HepG2 (cell line): ENCODE data around the gene SCYL1. TPM values are rescaled to one million over a fixed set of nuclear protein-coding genes. Genes with fewer than 3 reads are reported as not detected.
A peak's percentile ranks its signal among the peaks of the same experiment; 100 is the strongest.

Source experiments
- ATAC-seq: fragments of 200-7000 bp; cut with Tn5 transposase; 3 replicates; pipeline ENCODE4 v1.9.1; 2020; ENCODE audit warnings: mild to moderate bottlenecking, moderate library complexity
- BruUV-seq: library from RNA; stranded (reverse); fragments of 400-500 nt; replicated peaks from 2 replicates; lab custom pipeline; 2021; lab: Mats Ljungman, UMichigan
- CTCF ChIA-PET: fragments of 300-600 bp; formaldehyde crosslinking; extraction: SDS; loops from one replicate; lab custom pipeline; 2021; ENCODE audit warnings: low total read pairs, inconsistent platforms, low intra/inter-chr PET ratio; lab: Yijun Ruan, JAX
- POLR2A ChIA-PET: fragments of 350-600 bp; sonication (Branson Sonifier 250); formaldehyde crosslinking; loops from one replicate; lab custom pipeline; 2020; ENCODE audit warnings: antibody characterized with exemption, inconsistent platforms; lab: Yijun Ruan, JAX
- DNase-seq: peaks from one replicate; pipeline ENCODE4 v3.0.0-alpha.2; 2015; ENCODE audit warnings: low spot score
- FAIRE-seq: peaks from 3 replicates; lab custom pipeline; 2011; peaks lifted over from hg19 to GRCh38; lab: Jason Lieb, UNC
- H2AFZ ChIP-seq: one replicate; pipeline ENCODE4 v1.6.1; 2011; ENCODE audit warnings: low read length, inconsistent platforms
- H3K27ac ChIP-seq: fragments of 300-600 bp; 3 replicates; pipeline ENCODE4 v1.8.0; 2011; ENCODE audit warnings: mixed run types, mild to moderate bottlenecking, mixed read lengths, low read length, inconsistent platforms; ENCODE audit not compliant: insufficient read depth; ENCODE audit errors: extremely low read length
- H3K27me3 ChIP-seq, 2 experiments: fragments of 200-600 bp in 1 of 2; 2 replicates in 1 of 2; 3 replicates in 1 of 2; pipeline versions ENCODE4 v1.6.0 to v1.8.0; 2011; ENCODE audit warnings: low read length in 2 of 2, mild to moderate bottlenecking in 2 of 2, moderate library complexity in 2 of 2, inconsistent platforms in 1 of 2; ENCODE audit not compliant: insufficient read depth in 2 of 2, control insufficient read depth in 1 of 2
- H3K36me3 ChIP-seq, 2 experiments: fragments of 200-600 bp in 1 of 2; replicated peaks in 1 of 2; 2 replicates in 1 of 2; 3 replicates in 1 of 2; pipeline versions ENCODE4 v1.5.1 to v1.8.0; 2011; ENCODE audit warnings: low read length in 2 of 2, inconsistent platforms in 1 of 2; ENCODE audit not compliant: insufficient read depth in 2 of 2, control insufficient read depth in 1 of 2
- H3K4me1 ChIP-seq: 2 replicates; pipeline ENCODE4 v1.5.1; 2012; ENCODE audit warnings: low read length, inconsistent platforms; ENCODE audit not compliant: insufficient read depth
- H3K4me2 ChIP-seq: 2 replicates; pipeline ENCODE4 v1.6.0; 2011; ENCODE audit warnings: low read depth, low read length, inconsistent platforms
- H3K4me3 ChIP-seq, 3 experiments: fragments of 200-600 bp in 1 of 3; sonication (generic), shearing (Covaris generic) in 1 of 3; replicated peaks in 1 of 3; 2 replicates each; pipeline ENCODE4 v1.5.1; 2011 to 2016; ENCODE audit warnings: low read length in 3 of 3, inconsistent platforms in 2 of 3, low read depth in 2 of 3, mild to moderate bottlenecking in 2 of 3, control low read depth in 1 of 3, mixed read lengths in 1 of 3; ENCODE audit not compliant: insufficient read depth in 1 of 3
- H3K79me2 ChIP-seq: one replicate; pipeline ENCODE4 v1.6.1; 2011; ENCODE audit warnings: low read length, inconsistent platforms; ENCODE audit not compliant: insufficient read depth
- H3K9ac ChIP-seq: 2 replicates; pipeline ENCODE4 v1.6.0; 2011; ENCODE audit warnings: mild to moderate bottlenecking, low read depth, low read length, inconsistent platforms; ENCODE audit not compliant: insufficient read depth
- H3K9me3 ChIP-seq: 2 replicates; pipeline ENCODE4 v1.5.1; 2012; ENCODE audit warnings: mild to moderate bottlenecking, low read length
- H4K20me1 ChIP-seq: 2 replicates; pipeline ENCODE4 v1.6.0; 2011; ENCODE audit warnings: inconsistent platforms, mild to moderate bottlenecking, low read length, moderate library complexity; ENCODE audit not compliant: insufficient read depth
- CREM ChIP-seq, 2 experiments: sonication (generic) in 1 of 2; formaldehyde crosslinking in 1 of 2; IDR thresholded peaks; 2 replicates each; pipeline versions ENCODE4 v1.4.0 to v1.6.1; 2016 to 2020; ENCODE audit warnings: antibody characterized with exemption in 1 of 2, mild to moderate bottlenecking in 1 of 2, missing genetic modification reagents in 1 of 2
- ELF3 ChIP-seq: IDR thresholded peaks from 2 replicates; pipeline ENCODE4 v1.6.1; 2016; ENCODE audit warnings: missing genetic modification reagents, missing compliant biosample characterization
- FOXA1 ChIP-seq, 2 experiments: fragments of 450-650 bp in 1 of 2; sonication (generic) in 1 of 2; formaldehyde crosslinking in 1 of 2; IDR thresholded peaks; 2 replicates each; pipeline versions ENCODE4 v1.4.0 to v1.6.1; 2016 to 2020; ENCODE audit warnings: missing genetic modification reagents in 1 of 2
- GTF2F1 ChIP-seq: fragments of 150-350 bp; IDR thresholded peaks from 2 replicates; pipeline ENCODE4 v1.6.1; 2014; ENCODE audit warnings: low read length
- HCFC1 ChIP-seq: fragments of 150-350 bp; IDR thresholded peaks from 2 replicates; pipeline ENCODE4 v1.6.1; 2014; ENCODE audit warnings: low read depth, low read length
- KLF16 ChIP-seq, 2 experiments: sonication (generic) in 1 of 2; formaldehyde crosslinking in 1 of 2; IDR thresholded peaks; 2 replicates each; pipeline versions ENCODE4 v1.6.1 to v1.8.0; 2016 to 2023; ENCODE audit warnings: missing genetic modification reagents in 2 of 2, missing compliant biosample characterization in 1 of 2
- NFRKB ChIP-seq: fragments of 450-650 bp; IDR thresholded peaks from 2 replicates; pipeline ENCODE4 v1.6.1; 2017
- ZFP91 ChIP-seq: sonication (generic); formaldehyde crosslinking; IDR thresholded peaks from 2 replicates; pipeline ENCODE4 v1.9.0; 2022; ENCODE audit warnings: missing genetic modification reagents, mild to moderate bottlenecking, borderline replicate concordance
- ZNF274 ChIP-seq: sonication (generic); formaldehyde crosslinking; IDR thresholded peaks from 2 replicates; pipeline ENCODE4 v1.5.1; 2020; ENCODE audit warnings: mild to moderate bottlenecking, missing genetic modification reagents
- ZNF337 ChIP-seq: sonication (generic); formaldehyde crosslinking; IDR thresholded peaks from 2 replicates; pipeline ENCODE4 v1.5.1; 2020; ENCODE audit warnings: missing genetic modification reagents, low read depth, mild to moderate bottlenecking, borderline replicate concordance
- ZNF432 ChIP-seq: sonication (generic); formaldehyde crosslinking; IDR thresholded peaks from 2 replicates; pipeline ENCODE4 v1.5.0; 2020; ENCODE audit warnings: missing genetic modification reagents, mild to moderate bottlenecking, borderline replicate concordance
- ZNF598 ChIP-seq: sonication (generic); formaldehyde crosslinking; IDR thresholded peaks from 2 replicates; pipeline ENCODE4 v1.5.1; 2020; ENCODE audit warnings: mild to moderate bottlenecking, missing genetic modification reagents, borderline replicate concordance
- ZNF720 ChIP-seq: sonication (generic); formaldehyde crosslinking; IDR thresholded peaks from 2 replicates; pipeline ENCODE4 v1.4.0; 2020; ENCODE audit warnings: missing genetic modification reagents
- ZNF768 ChIP-seq: sonication (generic); formaldehyde crosslinking; IDR thresholded peaks from 2 replicates; pipeline ENCODE4 v1.4.0; 2020; ENCODE audit warnings: missing genetic modification reagents
- WGBS: methylation state at CpG from one replicate; pipeline ENCODE4 v1.1.6; 2017; ENCODE audit warnings: low lambda C conversion rate; 5-methylcytosine and 5-hydroxymethylcytosine counted together
- in situ Hi-C: cut with HindIII; loops from 2 replicates; pipeline ENCODE4 v1.10.0; 2017; ENCODE audit warnings: low pct_unique_long_range_greater_than_20kb; ENCODE audit not compliant: extremely low pct_ligation_motif_present
- intact Hi-C: fragments of 100-400 bp; cut with micrococcal nuclease; formaldehyde crosslinking; loops from one replicate; pipeline ENCODE4 v1.10.0; 2022; ENCODE audit not compliant: unreplicated experiment
- polyA plus RNA-seq, 8 experiments: library from polyadenylated mRNA; depleted of rRNA in 3 of 8; stranded (reverse) in 7 of 8; unstranded in 1 of 8; fragments of >200 nt; fragmentation: Illumina TruSeq in 4 of 8; extraction: Trizol in 4 of 8; gene quantifications; 2 replicates each; pipeline versions ENCODE4 v1.2.1 to v1.2.3, GENCODE V29; 2011 to 2016; ENCODE audit warnings: low read depth in 4 of 8, missing spikeins in 1 of 8, mixed read lengths in 1 of 8; ENCODE audit not compliant: insufficient read depth in 1 of 8
- total RNA-seq, 5 experiments: library from RNA; depleted of rRNA; stranded (reverse); fragments of >200 nt; fragmentation: Illumina TruSeq; extraction: Trizol; gene quantifications; 2 replicates each; pipeline ENCODE4 v1.2.3, GENCODE V29; 2016; ENCODE audit warnings: low read depth in 1 of 5
- TF ChIP-seq, protein P1 (sequence below): sonication (generic); formaldehyde crosslinking; IDR thresholded peaks from 2 replicates; pipeline ENCODE4 v1.4.0; 2020; ENCODE audit warnings: missing genetic modification reagents
- TF ChIP-seq, protein P2 (sequence below): sonication (generic); formaldehyde crosslinking; IDR thresholded peaks from 2 replicates; pipeline ENCODE4 v1.4.0; 2020; ENCODE audit warnings: mild to moderate bottlenecking, low read depth, missing genetic modification reagents

The SCYL1 gene
- total and polyA plus RNA-seq, 2 of the 13 experiments (the other 11 are each of a cell fraction or from before 2014, with no cell fraction given) = 65.9 to 103 TPM

- peak; percentile 55 for TF ChIP-seq ZFP91 (CRISPR knock-in tag)
- no peak for TF ChIP-seq ZNF768
- TF ChIP-seq, protein P1, sequence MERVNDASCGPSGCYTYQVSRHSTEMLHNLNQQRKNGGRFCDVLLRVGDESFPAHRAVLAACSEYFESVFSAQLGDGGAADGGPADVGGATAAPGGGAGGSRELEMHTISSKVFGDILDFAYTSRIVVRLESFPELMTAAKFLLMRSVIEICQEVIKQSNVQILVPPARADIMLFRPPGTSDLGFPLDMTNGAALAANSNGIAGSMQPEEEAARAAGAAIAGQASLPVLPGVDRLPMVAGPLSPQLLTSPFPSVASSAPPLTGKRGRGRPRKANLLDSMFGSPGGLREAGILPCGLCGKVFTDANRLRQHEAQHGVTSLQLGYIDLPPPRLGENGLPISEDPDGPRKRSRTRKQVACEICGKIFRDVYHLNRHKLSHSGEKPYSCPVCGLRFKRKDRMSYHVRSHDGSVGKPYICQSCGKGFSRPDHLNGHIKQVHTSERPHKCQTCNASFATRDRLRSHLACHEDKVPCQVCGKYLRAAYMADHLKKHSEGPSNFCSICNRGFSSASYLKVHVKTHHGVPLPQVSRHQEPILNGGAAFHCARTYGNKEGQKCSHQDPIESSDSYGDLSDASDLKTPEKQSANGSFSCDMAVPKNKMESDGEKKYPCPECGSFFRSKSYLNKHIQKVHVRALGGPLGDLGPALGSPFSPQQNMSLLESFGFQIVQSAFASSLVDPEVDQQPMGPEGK (CRISPR knock-in tag) = peak; percentile 15
- no peak for TF ChIP-seq ZNF720 (CRISPR knock-in tag)
- no peak for TF ChIP-seq GTF2F1
- TF ChIP-seq CREM (IDR thresholded peaks at IDR 0.05) = no peak; the same call in 1 of the 2 replicates
- TF ChIP-seq CREM (CRISPR knock-in tag; IDR thresholded peaks at IDR 0.05) = no peak
- 0 out of 2 replicates have a peak, but pooled peaks have one; percentile 10 for TF ChIP-seq ELF3 (CRISPR knock-in tag)
- no peak for TF ChIP-seq NFRKB
- TF ChIP-seq FOXA1 (IDR thresholded peaks at IDR 0.05) = no peak
- TF ChIP-seq FOXA1 (CRISPR knock-in tag; IDR thresholded peaks at IDR 0.05) = peak; percentile 80
Measured at GRCh38 chr11:65489706-65490320, 35.1 kb upstream of the SCYL1 start (continued).

- Histone ChIP-seq H3K4me3 (peak overlapping the region in 1 of 3 experiments; percentile 55; a peak in 1 of 6 replicates), H3K9me3 (no peaks in the 10 kb centered on the region), H3K27me3 (no peaks in the 10 kb centered on the region), H3K9ac (peak overlapping the region; percentile 36; the same call in 1 of the 2 replicates), H3K27ac (peak overlapping the region; percentile 6), H3K36me3 (no peaks in the 10 kb centered on the region), H3K4me2 (peak overlapping the region; percentile 86), H4K20me1 (no peaks in the 10 kb centered on the region), H3K79me2 (peaks cover 2% of the 10 kb centered on the region), H2AFZ (no peak overlapping the region), H3K4me1 (peaks cover 92% of the 10 kb centered on the region)
- CTCF ChIA-PET = no interaction called here
- WGBS = 60% methylated on average over 1 of the region's 3 CpGs
- no TSS peak for BruUV-seq
- no peak for TF ChIP-seq ZNF432 (CRISPR knock-in tag)
- TF ChIP-seq ZNF598 (CRISPR knock-in tag) = 0 out of 2 replicates have a peak, but pooled peaks have one; percentile 8
- 0 out of 2 replicates have a peak, but pooled peaks have one; percentile 28 for TF ChIP-seq ZNF337 (CRISPR knock-in tag)
- TF ChIP-seq, protein P2, sequence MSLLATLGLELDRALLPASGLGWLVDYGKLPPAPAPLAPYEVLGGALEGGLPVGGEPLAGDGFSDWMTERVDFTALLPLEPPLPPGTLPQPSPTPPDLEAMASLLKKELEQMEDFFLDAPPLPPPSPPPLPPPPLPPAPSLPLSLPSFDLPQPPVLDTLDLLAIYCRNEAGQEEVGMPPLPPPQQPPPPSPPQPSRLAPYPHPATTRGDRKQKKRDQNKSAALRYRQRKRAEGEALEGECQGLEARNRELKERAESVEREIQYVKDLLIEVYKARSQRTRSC = no peak
- TF ChIP-seq ZNF274 (CRISPR knock-in tag) = 0 out of 2 replicates have a peak, but pooled peaks have one; percentile 3
- no peak for TF ChIP-seq HCFC1
- TF ChIP-seq KLF16 (CRISPR knock-in tag; IDR thresholded peaks at IDR 0.05) = 0 out of 4 replicates have a peak, but pooled peaks of 1 of the 2 experiments have one; percentile 2
- no peak for FAIRE-seq
- POLR2A ChIA-PET = interaction anchor here (1.2 to 27.3 kb wide), 9 partner anchors 12 to 157 kb away, joined by 3 to 1590 read pairs (median 13); partner anchors contain the start of genes DPF2, MALAT1 and NEAT1
- in situ Hi-C loops = no loop called here
- DNase-seq = no peak
- no peak for ATAC-seq
- intact Hi-C loops = no loop called here
Measured at GRCh38 chr11:65491163-65491465, 33.8 kb upstream of the SCYL1 start.
